GM12875 (cell line): ENCODE results near the gene TMEM143.

Experiments
- H3K4me3 ChIP-seq: one replicate; pipeline ENCODE4 v1.5.1; 2011; ENCODE audit warnings: low read depth, low read length, control low read depth
- TF ChIP-seq, protein P1 (sequence below): IDR thresholded peaks from 2 replicates; pipeline ENCODE4 v1.5.1; 2011; ENCODE audit warnings: low read depth, mild to moderate bottlenecking, control low read depth, inconsistent platforms, low read length, moderate library complexity, borderline replicate concordance; ENCODE audit not compliant: insufficient read depth

The TMEM143 gene

GRCh38 chr19:48338802-48339503, 24.8 kb downstream of the TMEM143 start:
- H3K4me3 ChIP-seq: no peak overlapping the region
- TF ChIP-seq, protein P1, sequence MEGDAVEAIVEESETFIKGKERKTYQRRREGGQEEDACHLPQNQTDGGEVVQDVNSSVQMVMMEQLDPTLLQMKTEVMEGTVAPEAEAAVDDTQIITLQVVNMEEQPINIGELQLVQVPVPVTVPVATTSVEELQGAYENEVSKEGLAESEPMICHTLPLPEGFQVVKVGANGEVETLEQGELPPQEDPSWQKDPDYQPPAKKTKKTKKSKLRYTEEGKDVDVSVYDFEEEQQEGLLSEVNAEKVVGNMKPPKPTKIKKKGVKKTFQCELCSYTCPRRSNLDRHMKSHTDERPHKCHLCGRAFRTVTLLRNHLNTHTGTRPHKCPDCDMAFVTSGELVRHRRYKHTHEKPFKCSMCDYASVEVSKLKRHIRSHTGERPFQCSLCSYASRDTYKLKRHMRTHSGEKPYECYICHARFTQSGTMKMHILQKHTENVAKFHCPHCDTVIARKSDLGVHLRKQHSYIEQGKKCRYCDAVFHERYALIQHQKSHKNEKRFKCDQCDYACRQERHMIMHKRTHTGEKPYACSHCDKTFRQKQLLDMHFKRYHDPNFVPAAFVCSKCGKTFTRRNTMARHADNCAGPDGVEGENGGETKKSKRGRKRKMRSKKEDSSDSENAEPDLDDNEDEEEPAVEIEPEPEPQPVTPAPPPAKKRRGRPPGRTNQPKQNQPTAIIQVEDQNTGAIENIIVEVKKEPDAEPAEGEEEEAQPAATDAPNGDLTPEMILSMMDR: no peak

- no peak overlapping the region for H3K4me3 ChIP-seq
- TF ChIP-seq, protein P1: no peak
Observed at GRCh38 chr19:48338253-48338755, 25.4 kb downstream of the TMEM143 start.

DNA sequence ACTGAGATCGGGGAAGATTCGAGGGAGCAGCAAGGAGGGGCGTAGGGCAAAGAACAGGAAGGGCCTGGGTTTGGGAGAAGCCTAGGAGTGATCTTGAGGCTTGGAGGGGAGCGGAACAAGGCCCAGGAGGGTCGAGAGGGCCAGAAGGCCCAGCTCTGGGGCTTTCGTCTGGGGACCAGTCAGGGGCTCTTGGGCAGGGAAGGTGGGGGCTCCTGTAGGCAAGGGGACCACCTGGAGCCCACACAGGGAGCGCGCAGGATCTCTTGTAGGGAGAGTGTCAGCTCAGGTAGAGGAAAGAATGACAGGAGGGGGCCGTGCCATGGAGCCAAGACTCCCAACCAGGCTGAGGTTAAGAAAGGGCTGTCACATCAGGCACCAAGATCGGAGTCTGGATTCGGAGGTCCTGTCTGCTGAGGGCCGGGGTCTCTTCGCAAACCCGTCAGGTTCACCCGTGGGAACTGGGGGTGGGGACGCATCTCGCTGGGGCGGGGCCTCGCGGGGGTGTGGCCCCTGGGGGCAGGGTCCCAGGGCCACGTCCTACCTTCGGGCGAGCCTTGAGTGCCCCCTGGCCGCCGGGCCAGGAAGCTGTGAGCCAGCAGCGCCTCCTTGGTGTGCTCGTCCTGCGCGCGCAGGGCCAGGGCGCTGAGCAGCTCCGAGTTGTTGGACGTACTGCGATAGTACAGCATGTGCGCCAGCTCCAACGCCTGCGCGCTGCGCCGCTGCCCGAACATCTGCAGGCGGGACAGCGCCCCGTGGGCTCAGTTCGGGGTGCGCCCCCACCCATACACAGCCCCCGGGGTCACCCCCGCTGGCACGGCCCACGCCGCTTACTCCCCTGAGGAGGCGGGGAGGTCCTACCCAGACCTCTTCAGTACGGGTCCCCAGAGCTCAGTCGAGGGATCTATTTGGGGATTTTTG, 30.0 kb downstream of the TMEM143 start:
- TF ChIP-seq, protein P1: peak; percentile 94
- H3K4me3 ChIP-seq: peak overlapping the region; percentile 65

DNA sequence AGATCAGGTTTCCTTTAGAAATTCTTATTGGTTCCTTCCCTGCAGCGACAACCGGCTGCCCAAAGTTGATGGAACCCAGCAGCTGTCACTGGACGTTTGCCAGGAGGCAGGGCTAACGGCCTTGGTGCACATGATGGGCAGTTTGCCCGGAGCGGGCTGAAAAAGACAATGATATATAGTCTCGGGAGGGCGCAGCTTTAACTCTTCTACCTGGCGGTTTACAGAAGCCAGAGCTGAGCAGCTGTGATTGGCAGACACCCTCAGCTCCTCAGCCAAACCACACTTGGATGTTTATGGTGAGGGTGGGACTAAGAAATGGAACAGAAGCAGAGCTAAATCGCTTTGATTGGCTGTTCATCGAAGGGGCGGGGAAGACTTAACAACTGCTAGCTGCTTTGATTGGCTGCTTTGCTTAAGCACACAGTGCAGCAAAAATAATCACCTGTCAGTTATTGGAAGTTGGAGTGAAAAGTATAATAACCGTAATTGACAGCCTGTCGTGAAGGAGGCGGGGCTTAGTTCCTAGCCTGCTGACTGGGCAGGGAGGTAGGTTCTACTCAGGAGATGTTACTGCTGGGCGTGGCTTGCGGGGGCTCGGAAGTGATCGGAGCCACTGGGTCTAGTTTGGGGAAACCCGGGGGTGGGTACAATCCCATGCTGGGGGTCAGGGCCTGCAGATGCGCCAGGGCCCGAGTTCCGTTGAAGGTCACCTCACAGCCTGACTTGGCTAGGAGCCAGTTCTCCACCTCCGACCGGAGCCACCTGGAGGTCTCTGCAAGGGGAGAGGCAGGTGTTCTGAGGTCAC, 30.9 kb downstream of the TMEM143 start:
- H3K4me3 ChIP-seq: peak overlapping the region; percentile 65
- TF ChIP-seq, protein P1: no peak

DNA sequence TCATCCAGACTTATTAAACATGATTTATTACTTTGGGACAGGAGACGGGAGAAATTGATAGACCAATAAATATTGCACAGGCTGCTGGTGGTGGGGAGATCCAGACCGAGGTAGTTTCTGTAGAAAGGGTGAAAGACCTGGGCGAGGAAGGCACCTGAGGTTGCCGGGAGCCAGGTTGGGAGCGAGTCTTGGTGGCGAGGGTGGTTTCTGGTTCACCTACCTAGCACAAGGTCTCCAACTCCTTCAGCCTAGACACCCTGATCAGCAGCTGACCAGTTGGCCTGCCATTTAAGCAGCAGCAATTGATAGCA, 31.4 kb downstream of the TMEM143 start:
- TF ChIP-seq, protein P1: no peak
- H3K4me3 ChIP-seq: peak overlapping the region; percentile 28

GRCh38 chr19:48330012-48330681, 33.6 kb downstream of the TMEM143 start:
- TF ChIP-seq, protein P1: 0 out of 2 replicates have a peak, but pooled peaks have one; percentile 1
- peak overlapping the region; percentile 49 for H3K4me3 ChIP-seq
